H1 (cell line): ENCODE results near the gene UBE3C. TPM values are rescaled to one million over a fixed set of nuclear protein-coding genes. Genes with fewer than 3 reads are reported as not detected.

ENCODE experiments used
- CTCF ChIA-PET: fragments of 300-600 bp; sonication (Branson Sonifier 250); formaldehyde crosslinking; loops from one replicate; lab custom pipeline; 2021; ENCODE audit not compliant: partially characterized antibody; lab: Charles Lee
- POLR2A ChIA-PET: fragments of 300-600 bp; sonication (Branson Sonifier 250); formaldehyde crosslinking; loops from one replicate; lab custom pipeline; 2021; ENCODE audit warnings: inconsistent platforms; ENCODE audit not compliant: partially characterized antibody; lab: Charles Lee
- DNase-seq, 2 experiments: peaks; one replicate each; pipeline versions ENCODE4 v3.0.0 to v3.0.0-alpha.2; 2010 to 2022; ENCODE audit warnings: low spot score in 2 of 2, low read depth in 1 of 2, mixed read lengths in 1 of 2
- FAIRE-seq: peaks from 2 replicates; lab custom pipeline; 2011; peaks lifted over from hg19 to GRCh38; lab: Jason Lieb, UNC
- H2AFZ ChIP-seq: 2 replicates; pipeline ENCODE4 v1.8.1; 2012; ENCODE audit warnings: low read length, inconsistent platforms
- H2AK5ac ChIP-seq: 2 replicates; pipeline ENCODE4 v1.6.1; 2013; ENCODE audit warnings: low read depth, low read length
- H2BK120ac ChIP-seq: replicated peaks from 2 replicates; pipeline ENCODE3; 2013; ENCODE audit warnings: low read depth, low read length, inconsistent platforms
- H2BK12ac ChIP-seq: 2 replicates; pipeline ENCODE4 v1.6.1; 2013; ENCODE audit warnings: low read depth, low read length
- H2BK15ac ChIP-seq: 2 replicates; pipeline ENCODE4 v1.6.1; 2013; ENCODE audit warnings: low read length
- H2BK20ac ChIP-seq: 2 replicates; pipeline ENCODE4 v1.6.1; 2013; ENCODE audit warnings: low read length
- H2BK5ac ChIP-seq: 2 replicates; pipeline ENCODE4 v1.6.1; 2013; ENCODE audit warnings: low read depth, low read length
- H3K14ac ChIP-seq: 2 replicates; pipeline ENCODE4 v1.6.1; 2013; ENCODE audit warnings: inconsistent platforms; ENCODE audit not compliant: insufficient read length
- H3K18ac ChIP-seq: 2 replicates; pipeline ENCODE4 v1.6.1; 2013; ENCODE audit warnings: low read length; ENCODE audit errors: extremely low read depth
- H3K23ac ChIP-seq: 2 replicates; pipeline ENCODE4 v1.6.1; 2013; ENCODE audit warnings: inconsistent platforms; ENCODE audit not compliant: insufficient read length
- H3K23me2 ChIP-seq: 2 replicates; pipeline ENCODE4 v1.6.1; 2013; ENCODE audit warnings: low read depth, low read length
- H3K27ac ChIP-seq: 2 replicates; pipeline ENCODE4 v1.6.1; 2011; ENCODE audit warnings: low read depth, low read length, inconsistent platforms
- H3K27me3 ChIP-seq, 4 experiments: replicated peaks in 1 of 4; 1 replicate in 1 of 4; 2 replicates in 3 of 4; pipeline versions ENCODE4 v1.6.1 to v1.8.1; 2011 to 2013; ENCODE audit warnings: low read length in 3 of 4, mild to moderate bottlenecking in 3 of 4, inconsistent platforms in 2 of 4, mixed read lengths in 2 of 4, moderate library complexity in 1 of 4; ENCODE audit not compliant: control insufficient read depth in 3 of 4, insufficient read depth in 3 of 4; ENCODE audit errors: extremely low read depth in 1 of 4
- H3K36me3 ChIP-seq, 4 experiments: 2 replicates each; pipeline versions ENCODE4 v1.6.1 to v1.8.1; 2011 to 2013; ENCODE audit warnings: mild to moderate bottlenecking in 4 of 4, low read length in 3 of 4, moderate library complexity in 2 of 4, control low read depth in 1 of 4, inconsistent platforms in 1 of 4; ENCODE audit not compliant: insufficient read depth in 4 of 4, control insufficient read depth in 2 of 4
- H3K4ac ChIP-seq: replicated peaks from 2 replicates; pipeline ENCODE3; 2013; ENCODE audit warnings: low read length, low read depth, mixed read lengths, inconsistent platforms; ENCODE audit not compliant: insufficient read length
- H3K4me1 ChIP-seq, 4 experiments: replicated peaks in 1 of 4; 1 replicate in 1 of 4; 2 replicates in 3 of 4; pipeline versions ENCODE4 v1.6.1 to v1.8.1; 2011 to 2013; ENCODE audit warnings: low read length in 3 of 4, inconsistent platforms in 2 of 4, mixed read lengths in 1 of 4; ENCODE audit not compliant: insufficient read depth in 4 of 4, control insufficient read depth in 3 of 4
- H3K4me2 ChIP-seq, 2 experiments: 2 replicates each; pipeline versions ENCODE4 v1.6.1 to v1.8.1; 2011 to 2013; ENCODE audit warnings: low read depth in 2 of 2, low read length in 2 of 2, control low read depth in 1 of 2, inconsistent platforms in 1 of 2, mild to moderate bottlenecking in 1 of 2; ENCODE audit not compliant: insufficient read depth in 1 of 2
- H3K4me3 ChIP-seq, 4 experiments: fragments of 200-600, 300-600 bp in 1 of 4; sonication (generic), shearing (Covaris generic), sonication (Bioruptor Twin) in 1 of 4; 2 replicates each; pipeline versions ENCODE4 v1.5.1 to v1.8.1; 2011 to 2016; ENCODE audit warnings: low read length in 4 of 4, low read depth in 3 of 4, control low read depth in 2 of 4, inconsistent platforms in 2 of 4, mild to moderate bottlenecking in 2 of 4, mixed read lengths in 1 of 4, moderate library complexity in 1 of 4; ENCODE audit not compliant: insufficient read depth in 2 of 4; ENCODE audit errors: extremely low read depth in 1 of 4
- H3K56ac ChIP-seq: replicated peaks from 2 replicates; pipeline ENCODE3; 2013; ENCODE audit warnings: low read depth, mild to moderate bottlenecking, mixed read lengths, low read length, inconsistent platforms; ENCODE audit not compliant: insufficient read length
- H3K79me1 ChIP-seq: 2 replicates; pipeline ENCODE4 v1.6.1; 2013; ENCODE audit warnings: low read depth, low read length, control low read depth
- H3K79me2 ChIP-seq, 2 experiments: 2 replicates each; pipeline versions ENCODE4 v1.6.1 to v1.8.1; 2012 to 2013; ENCODE audit warnings: low read length in 2 of 2, mild to moderate bottlenecking in 2 of 2, inconsistent platforms in 1 of 2; ENCODE audit not compliant: insufficient read depth in 2 of 2, control insufficient read depth in 1 of 2
- H3K9ac ChIP-seq, 4 experiments: replicated peaks in 1 of 4; 1 replicate in 1 of 4; 2 replicates in 3 of 4; pipeline versions ENCODE4 v1.6.1 to v1.8.1; 2011 to 2013; ENCODE audit warnings: low read depth in 3 of 4, low read length in 3 of 4, control low read depth in 2 of 4, mild to moderate bottlenecking in 2 of 4, moderate library complexity in 2 of 4, inconsistent platforms in 1 of 4; ENCODE audit errors: extremely low read depth in 1 of 4
- H3K9me3 ChIP-seq, 2 experiments: 2 replicates each; pipeline versions ENCODE4 v1.6.1 to v1.8.1; 2012 to 2013; ENCODE audit warnings: mild to moderate bottlenecking in 2 of 2, moderate library complexity in 2 of 2, control low read depth in 1 of 2, inconsistent platforms in 1 of 2, low read depth in 1 of 2, low read length in 1 of 2, mixed read lengths in 1 of 2; ENCODE audit not compliant: insufficient read depth in 2 of 2
- H4K20me1 ChIP-seq, 2 experiments: replicated peaks in 1 of 2; 2 replicates each; pipeline versions ENCODE3 to v1.8.1; 2011 to 2013; ENCODE audit warnings: inconsistent platforms in 2 of 2, low read length in 2 of 2, mild to moderate bottlenecking in 1 of 2; ENCODE audit not compliant: insufficient read depth in 2 of 2, control insufficient read depth in 1 of 2
- H4K5ac ChIP-seq: 2 replicates; pipeline ENCODE4 v1.6.1; 2013; ENCODE audit warnings: low read length, low read depth, mixed read lengths, inconsistent platforms; ENCODE audit not compliant: insufficient read length
- H4K8ac ChIP-seq: 2 replicates; pipeline ENCODE4 v1.8.0; 2013; ENCODE audit warnings: mild to moderate bottlenecking, moderate library complexity, low read length, inconsistent platforms; ENCODE audit not compliant: insufficient read depth; ENCODE audit errors: extremely low read depth
- H4K91ac ChIP-seq: replicated peaks from 2 replicates; pipeline ENCODE3; 2013; ENCODE audit warnings: low read length, mixed read lengths, inconsistent platforms; ENCODE audit not compliant: insufficient read length
- ASH2L ChIP-seq: fragments of 200-600, 300-600 bp; sonication (generic); IDR thresholded peaks from one replicate; pipeline ENCODE4 v1.7.1; 2017; ENCODE audit warnings: low read length
- CHD1 ChIP-seq: IDR thresholded peaks from 2 replicates; pipeline ENCODE4 v1.6.1; 2012; ENCODE audit warnings: low read depth, low read length, improper control_type of control experiment
- CREB1 ChIP-seq: IDR thresholded peaks from 2 replicates; pipeline ENCODE4 v1.6.1; 2012; ENCODE audit warnings: inconsistent platforms
- EGR1 ChIP-seq: IDR thresholded peaks from 2 replicates; pipeline ENCODE4 v1.6.1; 2011; ENCODE audit warnings: low read depth, low read length, borderline replicate concordance
- EP300 ChIP-seq, 2 experiments: IDR thresholded peaks; 1 replicate in 1 of 2; 2 replicates in 1 of 2; pipeline ENCODE4 v1.6.1; 2011 to 2012; ENCODE audit warnings: low read depth in 2 of 2, low read length in 2 of 2, mild to moderate bottlenecking in 2 of 2, borderline replicate concordance in 1 of 2, inconsistent platforms in 1 of 2, moderate library complexity in 1 of 2
- FOSL1 ChIP-seq: IDR thresholded peaks from 2 replicates; pipeline ENCODE4 v1.6.1; 2011; ENCODE audit warnings: mild to moderate bottlenecking, low read depth, low read length, moderate library complexity; ENCODE audit not compliant: insufficient read depth
- GABPA ChIP-seq: IDR thresholded peaks from 2 replicates; pipeline ENCODE4 v1.6.1; 2011; ENCODE audit warnings: mild to moderate bottlenecking, low read length, moderate library complexity, borderline replicate concordance; ENCODE audit not compliant: insufficient read depth
- POLR2AphosphoS5 ChIP-seq: IDR thresholded peaks from 2 replicates; pipeline ENCODE4 v1.6.1; 2011; ENCODE audit warnings: low read depth, low read length
- SIN3A ChIP-seq, 2 experiments: IDR thresholded peaks in 1 of 2; conservative IDR thresholded peaks in 1 of 2; 2 replicates each; pipeline ENCODE4 v1.6.1; 2011 to 2012; ENCODE audit warnings: low read length in 2 of 2, improper control_type of control experiment in 1 of 2, low read depth in 1 of 2, mild to moderate bottlenecking in 1 of 2
- SIRT6 ChIP-seq: IDR thresholded peaks from one replicate; pipeline ENCODE4 v1.7.1; 2012; ENCODE audit warnings: low read length, inconsistent platforms
- SIX5 ChIP-seq: IDR thresholded peaks from 2 replicates; pipeline ENCODE4 v1.6.1; 2011; ENCODE audit warnings: mild to moderate bottlenecking, low read depth, low read length
- TAF7 ChIP-seq: optimal IDR thresholded peaks from 2 replicates; pipeline ENCODE3; 2011; ENCODE audit warnings: low read depth, mild to moderate bottlenecking, inconsistent platforms, low read length, moderate library complexity, borderline replicate concordance
- TEAD4 ChIP-seq: IDR thresholded peaks from 2 replicates; pipeline ENCODE4 v1.6.1; 2012; ENCODE audit warnings: low read depth, low read length, inconsistent platforms, mixed read lengths
- USF2 ChIP-seq: IDR thresholded peaks from 2 replicates; pipeline ENCODE4 v1.6.1; 2011; ENCODE audit warnings: low read length, improper control_type of control experiment
- YY1 ChIP-seq: IDR thresholded peaks from 2 replicates; pipeline ENCODE4 v1.6.1; 2011; ENCODE audit warnings: low read depth, mild to moderate bottlenecking, low read length
- WGBS, 2 experiments: shearing (Covaris generic) in 1 of 2; methylation state at CpG; one replicate each; pipeline versions ENCODE4 v1.1.6 to v1.1.7; 2013 to 2015; ENCODE audit warnings: low lambda C conversion rate in 2 of 2, mixed read lengths in 2 of 2, inconsistent platforms in 1 of 2, low coverage in 1 of 2, missing lambda C conversion rate in 1 of 2; ENCODE audit not compliant: insufficient replicate concordance in 2 of 2, insufficient coverage in 1 of 2, insufficient read length in 1 of 2; ENCODE audit errors: extremely low coverage in 1 of 2, missing lambda C conversion rate in 1 of 2; 5-methylcytosine and 5-hydroxymethylcytosine counted together
- polyA plus RNA-seq, 7 experiments: library from polyadenylated mRNA; depleted of rRNA in 3 of 7; stranded (reverse) in 5 of 7; unstranded in 2 of 7; fragments of >200 nt in 5 of 7; fragments of 200-250 nt in 2 of 7; gene quantifications; 1 replicate in 5 of 7; 2 replicates in 1 of 7; 4 replicates in 1 of 7; pipeline versions ENCODE4 v1.2.1 to v1.2.3, GENCODE V29; 2011 to 2013; ENCODE audit warnings: missing spikeins in 2 of 7, mixed read lengths in 2 of 7
- total RNA-seq: library from RNA; stranded (reverse); fragmentation: NEBNext Ultra II Directional; extraction: Animal tissue kit (Norgen Biotek cat#: 25700); gene quantifications from 2 replicates; pipeline ENCODE4 v1.2.1, GENCODE V29; 2021

Gene UBE3C
- total and polyA plus RNA-seq, 2 of the 8 experiments (the other 6 are each of a cell fraction or from before 2014, with no cell fraction given), result 32.0 to 54.1 TPM

- 86% methylated on average over 9 of the region's 9 CpGs; no CpG with 5 or more reads in 1 of the 2 experiments for WGBS, 2 experiments
- FAIRE-seq, result no peak
- no peak for TF ChIP-seq USF2
- no peak for TF ChIP-seq TAF7
- no peak for TF ChIP-seq CHD1
- TF ChIP-seq GABPA, result no peak
- TF ChIP-seq CREB1, result no peak
- no peak for TF ChIP-seq TEAD4
- no peak for TF ChIP-seq SIN3A (conservative IDR thresholded peaks at IDR 0.05 in 1 of 2, IDR thresholded peaks at IDR 0.05 in 1 of 2; ENCODE audit: low read depth in 1 of 2, low read length in 2 of 2)
- no peak for TF ChIP-seq EGR1
- TF ChIP-seq YY1, result no peak
- no peak for TF ChIP-seq SIRT6
- no peak for TF ChIP-seq SIX5
- TF ChIP-seq POLR2AphosphoS5, result no peak
- TF ChIP-seq EP300 (IDR thresholded peaks at IDR 0.05; ENCODE audit: borderline replicate concordance in 1 of 2, low read depth in 2 of 2, low read length in 2 of 2), result no peak
- TF ChIP-seq FOSL1, result no peak
- TF ChIP-seq ASH2L, result no peak
Observed at GRCh38 chr7:157111311-157111710, 27.4 kb upstream of the UBE3C start.

More at GRCh38 chr7:157111311-157111710, 27.4 kb upstream of the UBE3C start:
- Histone ChIP-seq H2AFZ (no peak overlapping the region), H4K20me1 (no peaks in the 10 kb centered on the region), H3K4ac (no peak overlapping the region), H3K23ac (no peak overlapping the region), H3K27ac (no peak overlapping the region), H2BK20ac (no peak overlapping the region), H3K4me3 (no peak overlapping the region), H3K9me3 (peaks cover 19 to 25% of the 10 kb centered on the region in 2 experiments; a peak in 3 of 4 replicates), H3K4me1 (no peaks in the 10 kb centered on the region), H3K23me2 (no peaks in the 10 kb centered on the region), H3K18ac (no peak overlapping the region), H3K9ac (no peak overlapping the region), H4K8ac (peak overlapping the region; percentile 51; the same call in 1 of the 2 replicates), H3K79me1 (no peaks in the 10 kb centered on the region), H4K91ac (no peak overlapping the region), H3K79me2 (no peaks in the 10 kb centered on the region), H2BK15ac (no peak overlapping the region), H2AK5ac (no peak overlapping the region), H3K36me3 (no peaks in the 10 kb centered on the region; a peak in 1 of 8 replicates), H2BK12ac (no peak overlapping the region), H2BK120ac (no peak overlapping the region), H3K56ac (no peak overlapping the region), H4K5ac (no peak overlapping the region), H3K27me3 (no peaks in the 10 kb centered on the region), H3K4me2 (no peak overlapping the region), H3K14ac (no peak overlapping the region), H2BK5ac (no peak overlapping the region)
- no peak for DNase-seq
- POLR2A ChIA-PET, result no interaction called here
- CTCF ChIA-PET, result no interaction called here
